Esophagus squamous epithelium (tissue), 5 donors: Measurements from ENCODE around the gene C2orf80. TPM values are rescaled to one million over a fixed set of nuclear protein-coding genes. Genes with fewer than 3 reads are reported as not detected.
"Not testable (repeated sequence)": the region's sequence is repeated elsewhere in the genome, so short reads cannot be mapped to it uniquely, and the experiment has no call there.

Experiments
- DNase-seq: peaks from one replicate; lab custom pipeline; 2025; lab: John Stamatoyannopoulos, UW
- H3K27ac ChIP-seq, 4 donors: fragments of 200-600 bp; sonication (generic); one replicate each; pipeline ENCODE4 v1.5.1; 2016 to 2019; ENCODE audit warnings: mild to moderate bottlenecking in 1 of 4
- H3K27me3 ChIP-seq, 4 donors: fragments of 200-600 bp; sonication (generic); 1 replicate in 3 of 4; 2 replicates in 1 of 4; pipeline versions ENCODE4 v1.5.1 to v1.6.0; 2017 to 2021; ENCODE audit warnings: antibody characterized with exemption in 1 of 4
- H3K36me3 ChIP-seq, 3 donors: fragments of 200-600 bp; sonication (generic); one replicate each; pipeline ENCODE4 v1.5.1; 2016 to 2019
- H3K4me1 ChIP-seq, 3 donors: fragments of 200-600 bp; sonication (generic); one replicate each; pipeline ENCODE4 v1.5.1; 2017 to 2019
- H3K4me3 ChIP-seq, 4 donors: fragments of 200-600 bp; sonication (generic); 1 replicate in 3 of 4; 2 replicates in 1 of 4; pipeline ENCODE4 v1.5.1; 2016 to 2019; ENCODE audit warnings: mild to moderate bottlenecking in 2 of 4, moderate library complexity in 1 of 4
- H3K9me3 ChIP-seq, 3 donors: fragments of 200-600 bp; sonication (generic); one replicate each; pipeline ENCODE4 v1.5.1; 2016 to 2019
- CTCF ChIP-seq, 6 experiments: fragments of 450-650 bp in 4 of 6; fragments of 200-600 bp in 2 of 6; sonication (generic) in 2 of 6; IDR thresholded peaks; one replicate each; pipeline ENCODE4 v1.5.1; 2016 to 2019; ENCODE audit warnings: antibody characterized with exemption in 6 of 6, mild to moderate bottlenecking in 4 of 6, moderate library complexity in 4 of 6
- POLR2A ChIP-seq, 4 donors: fragments of 450-650 bp; IDR thresholded peaks; one replicate each; pipeline ENCODE4 v1.6.1; 2017; ENCODE audit warnings: antibody characterized with exemption in 4 of 4, mild to moderate bottlenecking in 4 of 4, moderate library complexity in 3 of 4
- WGBS, 2 donors: methylation state at CpG; one replicate each; pipeline ENCODE4 v1.1.5; 2018; 5-methylcytosine and 5-hydroxymethylcytosine counted together
- intact Hi-C: fragments of 100-400 bp; cut with DNase I; formaldehyde crosslinking; loops from one replicate; pipeline ENCODE4 v1.15.0; 2022
- total RNA-seq, 4 donors: library from RNA; depleted of rRNA; stranded (reverse); fragments of >200 nt; gene quantifications; one replicate each; pipeline ENCODE4 v1.1.0, GENCODE V29; 2016
- donor health status: DM: yes; HTN: yes; CAD: no.

The C2orf80 gene
- total RNA-seq, 4 donors from 2014 or later: not detected

GRCh38 chr2:208142240-208142924 lies 47.4 kb downstream of the C2orf80 start:
- DNase-seq: no peak
- intact Hi-C loops: no loop called here
- peaks cover 0 to 8% (median 0%) of the 10 kb centered on the region in 4 donors for H3K27me3 ChIP-seq
- H3K9me3 ChIP-seq: no peaks in the 10 kb centered on the region
- WGBS, 2 donors: 10 to 18% methylated on average over 7 of the region's 8 CpGs
- no peaks in the 10 kb centered on the region for H3K36me3 ChIP-seq
- H3K27ac ChIP-seq: no peak overlapping the region
- no peak overlapping the region for H3K4me3 ChIP-seq
- peaks cover 0 to 9% (median 0%) of the 10 kb centered on the region in 3 donors for H3K4me1 ChIP-seq
- TF ChIP-seq CTCF (IDR thresholded peaks at IDR 0.05): no peak
- TF ChIP-seq POLR2A (IDR thresholded peaks at IDR 0.05): no peak

GRCh38 chr2:208139447-208139846 lies 50.4 kb downstream of the C2orf80 start:
- Histone ChIP-seq H3K4me3 (no peak overlapping the region), H3K27ac (no peak overlapping the region), H3K36me3 (no peaks in the 10 kb centered on the region), H3K27me3 (no peaks in the 10 kb centered on the region), H3K4me1 (peaks cover 0 to 23% (median 5%) of the 10 kb centered on the region in 3 donors), H3K9me3 (no peaks in the 10 kb centered on the region)
- TF ChIP-seq POLR2A (IDR thresholded peaks at IDR 0.05) (no peak), CTCF (IDR thresholded peaks at IDR 0.05) (no peak)
- DNase-seq: no peak
- WGBS, 2 donors: 85 to 90% methylated on average over 10 to 18 of the region's 18 CpGs
- intact Hi-C loops: no loop called here

GRCh38 chr2:208138334-208138733 lies 51.5 kb downstream of the C2orf80 start:
- DNase-seq, intact Hi-C loops: not testable (repeated sequence)

GRCh38 chr2:208136716-208137094 lies 53.1 kb downstream of the C2orf80 start:
- H3K4me1 ChIP-seq: peaks cover 0 to 17% (median 5%) of the 10 kb centered on the region in 3 donors
- no peaks in the 10 kb centered on the region for H3K36me3 ChIP-seq
- H3K9me3 ChIP-seq: no peaks in the 10 kb centered on the region
- peak overlapping the region in 2 of 4 donors; percentile 38 to 50 for H3K27ac ChIP-seq
- TF ChIP-seq POLR2A (IDR thresholded peaks at IDR 0.05): no peak
- TF ChIP-seq CTCF (IDR thresholded peaks at IDR 0.05): no peak
- 92 to 94% methylated on average over 2 of the region's 2 CpGs for WGBS, 2 donors
- DNase-seq: no peak
- peaks cover 0 to 3% (median 0%) of the 10 kb centered on the region in 4 donors for H3K27me3 ChIP-seq
- H3K4me3 ChIP-seq: no peak overlapping the region
- intact Hi-C loops: no loop called here

More at GRCh38 chr2:208138334-208138733, 51.5 kb downstream of the C2orf80 start:
- 53 to 70% methylated on average over 7 of the region's 7 CpGs for WGBS, 2 donors
- H3K4me3 ChIP-seq, H3K27me3 ChIP-seq, H3K36me3 ChIP-seq, H3K9me3 ChIP-seq, H3K27ac ChIP-seq: not testable (repeated sequence)
- peaks cover 0 to 23% (median 5%) of the 10 kb centered on the region in 3 donors for H3K4me1 ChIP-seq

GRCh38 chr2:208135794-208136715 lies 53.8 kb downstream of the C2orf80 start:
- peak overlapping the region in 2 of 4 donors; percentile 38 to 50 for H3K27ac ChIP-seq
- TF ChIP-seq CTCF (IDR thresholded peaks at IDR 0.05) (no peak), POLR2A (IDR thresholded peaks at IDR 0.05) (no peak)
- WGBS, 2 donors: 65 to 74% methylated on average over 7 to 9 of the region's 11 CpGs
- no peaks in the 10 kb centered on the region for H3K9me3 ChIP-seq
- H3K4me3 ChIP-seq: no peak overlapping the region
- peaks cover 0 to 3% (median 0%) of the 10 kb centered on the region in 4 donors for H3K27me3 ChIP-seq
- no peaks in the 10 kb centered on the region for H3K36me3 ChIP-seq
- intact Hi-C loops: no loop called here
- DNase-seq: no peak
- peaks cover 0 to 23% (median 5%) of the 10 kb centered on the region in 3 donors for H3K4me1 ChIP-seq
